Measurements from ENCODE around the gene GGPS1.

DNA sequence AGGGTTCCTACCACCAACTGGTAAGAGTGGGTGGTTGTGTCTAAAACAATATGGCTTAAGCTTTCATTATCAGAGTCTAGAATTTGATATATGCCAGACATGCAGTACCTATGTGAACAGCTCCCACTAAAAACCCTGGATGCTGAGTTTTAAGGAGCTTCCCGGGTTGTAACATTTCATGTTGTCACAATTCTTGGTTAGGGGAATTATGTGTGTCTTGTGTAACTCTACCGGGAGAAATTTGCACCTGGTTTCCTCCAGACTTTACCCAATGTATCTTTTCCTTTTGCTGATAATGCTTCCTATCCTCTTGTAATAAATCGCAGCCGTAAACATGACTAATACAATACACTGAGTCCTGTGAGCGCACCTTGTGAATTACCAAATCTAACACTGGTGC lies 48.7 kb upstream of the GGPS1 start:
- TF ChIP-seq, protein P1, sequence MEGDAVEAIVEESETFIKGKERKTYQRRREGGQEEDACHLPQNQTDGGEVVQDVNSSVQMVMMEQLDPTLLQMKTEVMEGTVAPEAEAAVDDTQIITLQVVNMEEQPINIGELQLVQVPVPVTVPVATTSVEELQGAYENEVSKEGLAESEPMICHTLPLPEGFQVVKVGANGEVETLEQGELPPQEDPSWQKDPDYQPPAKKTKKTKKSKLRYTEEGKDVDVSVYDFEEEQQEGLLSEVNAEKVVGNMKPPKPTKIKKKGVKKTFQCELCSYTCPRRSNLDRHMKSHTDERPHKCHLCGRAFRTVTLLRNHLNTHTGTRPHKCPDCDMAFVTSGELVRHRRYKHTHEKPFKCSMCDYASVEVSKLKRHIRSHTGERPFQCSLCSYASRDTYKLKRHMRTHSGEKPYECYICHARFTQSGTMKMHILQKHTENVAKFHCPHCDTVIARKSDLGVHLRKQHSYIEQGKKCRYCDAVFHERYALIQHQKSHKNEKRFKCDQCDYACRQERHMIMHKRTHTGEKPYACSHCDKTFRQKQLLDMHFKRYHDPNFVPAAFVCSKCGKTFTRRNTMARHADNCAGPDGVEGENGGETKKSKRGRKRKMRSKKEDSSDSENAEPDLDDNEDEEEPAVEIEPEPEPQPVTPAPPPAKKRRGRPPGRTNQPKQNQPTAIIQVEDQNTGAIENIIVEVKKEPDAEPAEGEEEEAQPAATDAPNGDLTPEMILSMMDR (IDR thresholded peaks at IDR 0.05), result no peak
- TF ChIP-seq POLR2AphosphoS5 (IDR thresholded peaks at IDR 0.05) (no peak), EP300 (IDR thresholded peaks at IDR 0.05) (no peak), POLR2A (IDR thresholded peaks at IDR 0.05) (no peak)
